CD4-positive, alpha-beta T cell treated with Interleukin-17A for 4 hours (primary cell): ENCODE measurements around the gene HCRTR2.
"Not testable (repeated sequence)": the region's sequence is repeated elsewhere in the genome, so short reads cannot be mapped to it uniquely, and the experiment has no call there.

Source experiments
- DNase-seq: peaks from one replicate; pipeline ENCODE4 v3.0.0-alpha.2; 2020; ENCODE audit warnings: mixed read lengths

HCRTR2 gene

GRCh38 chr6:55174211-55175026, at the start of gene HCRTR2:
TSS of gene HCRTR2 (plus strand) at chr6:55174515. CDS start at chr6:55174588, 73 bp downstream.
- no peak for DNase-seq

- DNase-seq: no peak
Measured at GRCh38 chr6:55130806-55131324, 43.5 kb upstream of the HCRTR2 start.

DNA sequence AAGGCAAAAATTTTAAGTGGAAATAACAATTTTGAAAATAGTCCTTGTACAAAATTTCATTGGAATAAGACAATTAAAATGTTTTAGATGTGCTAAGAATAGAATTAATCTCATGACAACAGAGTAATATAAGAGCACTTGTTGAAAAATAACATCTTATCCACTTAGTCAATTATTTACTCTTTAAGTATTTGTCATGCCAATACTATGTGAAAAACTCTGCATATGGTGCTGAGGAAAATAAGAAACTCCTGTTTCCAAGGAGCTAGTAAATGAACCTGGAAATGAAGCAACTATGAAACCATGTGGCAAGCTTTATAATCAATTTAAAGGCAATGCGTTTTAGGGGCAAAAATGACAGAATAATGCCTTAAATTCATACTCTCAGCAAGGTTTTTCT, 42.7 kb upstream of the HCRTR2 start:
- no peak for DNase-seq

- DNase-seq: no peak
Measured at GRCh38 chr6:55136916-55137315, 37.4 kb upstream of the HCRTR2 start.

DNA sequence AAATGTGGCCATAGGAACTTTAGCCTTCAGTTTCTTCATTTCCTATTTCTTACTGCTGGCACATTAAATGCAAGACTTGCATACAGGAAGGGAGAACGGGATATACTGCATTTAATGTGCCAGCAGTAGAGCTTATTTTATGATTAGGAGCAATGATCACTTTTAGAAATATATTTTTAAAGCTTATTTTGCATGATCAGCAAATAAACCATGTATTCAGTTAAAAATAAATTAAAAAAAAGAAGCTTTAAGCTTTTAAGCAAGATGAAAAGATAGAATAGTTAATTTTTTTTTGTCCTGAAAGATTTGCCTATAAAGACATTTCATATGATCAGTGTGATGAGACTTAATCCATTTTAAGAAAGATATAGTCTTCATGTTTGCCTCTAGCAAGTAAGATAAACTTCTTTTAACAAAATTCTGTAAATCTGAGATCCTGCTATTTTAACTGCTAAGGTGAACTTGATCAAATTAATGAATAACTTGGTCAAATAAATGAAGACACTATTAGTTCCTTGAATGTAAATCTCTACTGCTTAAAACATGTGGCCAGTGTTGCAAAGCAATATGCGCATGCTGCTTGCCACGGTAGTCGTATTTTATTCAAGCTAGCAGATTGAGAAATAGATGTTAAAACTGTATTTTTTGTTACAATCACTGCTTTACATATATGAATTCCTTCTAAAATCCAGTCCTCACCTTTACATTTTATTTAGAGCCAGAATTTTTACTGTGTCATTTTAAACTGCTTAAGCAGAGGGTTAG, 36.2 kb upstream of the HCRTR2 start:
- no peak for DNase-seq

DNA sequence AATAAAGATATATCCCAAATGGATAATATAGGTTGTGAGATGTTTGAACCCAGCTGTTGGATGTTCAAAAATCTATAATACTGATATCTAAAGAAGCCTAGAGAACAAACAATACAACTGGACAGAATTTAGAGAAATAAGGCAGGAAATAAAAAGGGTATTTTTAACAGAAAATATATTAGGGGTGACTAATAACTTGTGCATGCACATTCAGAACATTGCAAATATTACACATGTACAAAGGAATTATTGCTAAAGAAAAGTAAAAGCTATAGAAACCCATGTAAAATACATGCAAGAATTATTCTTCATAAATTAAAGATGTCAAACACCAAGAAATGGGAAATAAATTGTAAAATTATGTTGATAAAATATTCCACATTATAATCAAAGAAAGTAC, 32.7 kb upstream of the HCRTR2 start:
- DNase-seq: no peak

DNA sequence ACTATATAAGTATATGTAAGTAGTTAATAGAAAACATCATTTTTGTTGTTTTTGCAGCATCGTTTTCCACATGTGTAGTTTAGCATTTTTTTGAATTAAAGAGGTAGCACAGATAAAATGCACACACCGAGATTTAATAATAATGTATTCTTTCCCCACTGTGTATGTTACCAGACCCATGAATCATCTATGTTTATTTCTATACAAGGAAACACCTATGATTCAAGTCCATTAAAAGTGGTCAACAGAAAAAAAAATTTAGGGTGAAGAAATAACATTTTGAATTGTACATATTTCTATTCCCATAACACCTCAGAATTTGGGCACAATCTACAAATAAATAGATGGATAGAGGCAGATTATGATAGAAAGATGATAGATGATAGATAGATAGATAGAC, 31.7 kb upstream of the HCRTR2 start:
- no peak for DNase-seq

GRCh38 chr6:55153284-55153683, 21.0 kb upstream of the HCRTR2 start:
- DNase-seq: no peak

GRCh38 chr6:55158784-55159183, 15.5 kb upstream of the HCRTR2 start:
- not testable (repeated sequence) for DNase-seq

- DNase-seq: no peak
Measured at GRCh38 chr6:55167860-55168259, 6.5 kb upstream of the HCRTR2 start.

DNA sequence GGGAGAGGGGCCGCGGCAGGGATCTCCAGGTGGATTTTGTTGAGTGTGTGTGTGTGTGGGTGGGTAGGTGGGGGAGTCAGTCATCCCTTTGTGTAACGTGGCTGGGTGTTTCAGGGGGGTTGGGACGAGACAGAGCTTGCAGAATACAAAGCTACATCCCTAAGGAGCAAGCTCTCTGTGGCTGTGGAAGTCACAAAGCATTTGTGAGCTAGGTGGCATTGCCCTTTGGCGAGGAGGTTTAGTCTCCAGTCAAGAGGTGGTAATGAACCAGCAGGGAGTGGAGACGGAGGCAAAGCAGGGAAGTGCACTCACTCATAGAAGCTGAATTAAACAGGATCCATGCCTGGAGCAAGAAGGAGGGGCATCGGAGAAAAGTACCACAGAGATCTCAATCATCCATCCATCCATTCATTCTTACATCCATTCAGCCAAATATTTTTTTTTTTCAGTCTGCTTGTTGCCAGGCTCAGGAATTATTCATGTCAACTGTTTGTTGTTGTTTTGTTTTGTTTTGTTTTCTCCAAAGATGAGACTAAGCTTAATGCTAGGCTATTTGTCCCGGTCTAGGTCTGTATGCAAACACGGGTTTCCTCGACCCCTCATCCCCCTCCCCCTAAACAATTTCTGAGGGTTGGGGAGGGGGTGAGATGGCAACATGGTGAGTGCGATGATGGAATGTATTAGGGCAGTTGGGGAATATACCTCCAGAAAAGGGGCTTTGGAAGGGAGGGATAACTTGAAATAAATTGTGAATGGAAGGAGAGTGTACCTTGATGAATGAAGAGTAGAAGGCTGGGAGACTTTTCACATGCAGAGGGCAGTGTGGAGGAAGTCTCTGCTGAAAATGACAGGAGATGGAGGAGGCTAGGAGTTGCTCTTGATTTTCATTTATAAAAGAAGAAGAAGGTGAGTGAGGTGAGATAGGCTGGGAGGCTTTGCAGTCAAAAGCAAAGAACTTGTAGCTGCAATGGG, 1.0 kb downstream of the HCRTR2 start:
- DNase-seq: no peak

- DNase-seq: no peak
Measured at GRCh38 chr6:55176958-55177357, 2.6 kb downstream of the HCRTR2 start.

DNA sequence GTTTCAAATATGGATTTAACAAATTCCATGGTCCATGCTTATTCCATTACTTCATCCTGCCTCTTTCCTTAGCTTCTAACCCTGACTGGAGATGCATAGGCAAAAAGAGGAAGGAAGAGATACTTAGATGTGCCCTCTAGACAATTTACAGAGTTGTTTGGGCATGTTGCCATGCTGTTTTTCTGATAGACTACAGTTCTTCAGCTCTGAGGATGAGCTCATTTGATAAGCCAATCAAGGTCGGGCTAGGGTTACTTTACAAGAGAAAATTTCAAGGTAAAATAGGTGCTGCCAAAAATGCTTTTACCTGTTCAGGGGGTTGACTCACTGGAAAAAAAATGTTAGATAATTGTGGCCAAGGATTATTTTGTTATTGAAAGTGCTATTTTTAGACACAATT, 5.9 kb downstream of the HCRTR2 start:
- no peak for DNase-seq

GRCh38 chr6:55182016-55182650, 7.8 kb downstream of the HCRTR2 start:
- no peak for DNase-seq

GRCh38 chr6:55184782-55185530, 10.6 kb downstream of the HCRTR2 start:
- DNase-seq: no peak

DNA sequence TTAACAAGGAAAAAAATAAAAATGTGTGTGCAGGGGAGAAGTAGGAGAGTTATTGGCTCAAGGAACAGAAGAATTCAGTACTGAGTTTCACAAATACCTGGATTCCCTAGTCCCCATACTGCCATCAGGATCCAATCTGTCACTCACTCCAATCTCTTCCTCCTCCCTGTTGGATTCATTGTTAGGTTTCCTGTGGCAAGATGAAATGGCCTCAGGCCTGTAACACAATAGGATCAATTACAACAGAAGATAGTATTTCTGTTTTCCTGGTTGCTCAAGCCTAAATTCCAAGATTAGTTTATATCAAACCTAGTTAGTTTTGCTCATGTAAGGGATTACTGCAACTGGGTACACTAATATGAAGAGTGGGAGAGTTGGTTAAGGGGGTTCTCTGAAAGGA, 24.4 kb downstream of the HCRTR2 start:
- no peak for DNase-seq

GRCh38 chr6:55199239-55199638, 24.9 kb downstream of the HCRTR2 start:
- DNase-seq: no peak

GRCh38 chr6:55208478-55209458, 34.5 kb downstream of the HCRTR2 start:
- DNase-seq: no peak

DNA sequence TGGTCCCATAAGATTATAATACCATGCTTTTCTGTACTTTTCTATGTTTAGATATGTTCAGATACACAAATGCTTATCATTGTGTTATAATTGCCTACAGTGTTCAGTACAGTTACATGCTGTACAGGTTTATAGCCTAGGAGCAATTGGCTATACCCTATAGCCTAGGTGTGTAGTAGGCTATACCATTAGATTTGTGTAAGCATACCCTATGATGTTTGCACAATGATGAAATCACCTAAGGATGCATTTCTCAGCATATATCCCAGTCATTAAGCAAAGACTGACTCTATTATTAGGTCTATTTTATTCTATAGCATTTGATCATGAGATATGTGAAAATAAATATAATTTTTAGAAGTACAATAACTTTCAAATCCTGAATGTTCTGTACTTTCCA, 36.6 kb downstream of the HCRTR2 start:
- DNase-seq: no peak

DNA sequence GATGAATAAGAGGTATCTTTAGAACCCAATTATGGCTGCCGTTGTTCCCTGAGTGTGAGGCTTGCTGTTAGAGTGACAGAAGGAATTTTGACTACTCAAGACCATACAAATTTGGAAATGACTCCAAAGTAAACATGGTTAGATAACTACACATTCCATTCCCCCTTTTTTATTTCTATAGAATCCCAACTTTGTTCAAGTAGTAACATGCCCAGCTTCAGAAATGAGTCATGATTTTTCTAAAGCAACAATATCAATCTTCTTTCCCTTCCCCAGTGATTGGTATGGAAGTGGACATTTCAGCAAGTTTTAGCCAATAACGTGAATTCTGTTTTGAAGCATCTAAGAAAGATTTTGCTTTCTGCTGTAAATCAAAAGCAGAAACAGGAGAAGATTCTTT, 37.8 kb downstream of the HCRTR2 start:
- no peak for DNase-seq
